ENCODE measurements around the gene AK8. TPM values are rescaled to one million over a fixed set of nuclear protein-coding genes. Genes with fewer than 3 reads are reported as not detected.

Gene AK8
- total RNA-seq, 1 donor, result 0.18 TPM

- no peak overlapping the region for H3K4me3 ChIP-seq (ENCODE audit: low read depth, low read length)
- TF ChIP-seq CTCF (IDR thresholded peaks at IDR 0.05; ENCODE audit: insufficient read depth, low read length), result no peak
- DNase-seq (ENCODE audit: low read depth), result no peak
These were observed 50.7 kb downstream of the AK8 start for GRCh38 chr9:132827366-132827765.

- no peak for TF ChIP-seq CTCF (IDR thresholded peaks at IDR 0.05; ENCODE audit: insufficient read depth, low read length)
- H3K4me3 ChIP-seq (ENCODE audit: low read depth, low read length), result no peak overlapping the region
- no peak for DNase-seq (ENCODE audit: low read depth)
These were observed 51.3 kb downstream of the AK8 start for GRCh38 chr9:132826621-132827365.

GRCh38 chr9:132826131-132826530 is 52.0 kb downstream of the AK8 start:
- H3K4me3 ChIP-seq (ENCODE audit: low read depth, low read length), result no peak overlapping the region
- TF ChIP-seq CTCF (IDR thresholded peaks at IDR 0.05; ENCODE audit: insufficient read depth, low read length), result no peak
- DNase-seq (ENCODE audit: low read depth), result no peak

GRCh38 chr9:132825430-132825829 is 52.7 kb downstream of the AK8 start:
- DNase-seq (ENCODE audit: low read depth), result no peak
- no peak for TF ChIP-seq CTCF (IDR thresholded peaks at IDR 0.05; ENCODE audit: insufficient read depth, low read length)
- no peak overlapping the region for H3K4me3 ChIP-seq (ENCODE audit: low read depth, low read length)

- no peak for DNase-seq (ENCODE audit: low read depth)
- TF ChIP-seq CTCF (IDR thresholded peaks at IDR 0.05; ENCODE audit: insufficient read depth, low read length), result no peak
- no peak overlapping the region for H3K4me3 ChIP-seq (ENCODE audit: low read depth, low read length)
These were observed 53.1 kb downstream of the AK8 start for GRCh38 chr9:132824951-132825350.

GRCh38 chr9:132824151-132824550 is 53.9 kb downstream of the AK8 start:
- DNase-seq (ENCODE audit: low read depth), result no peak
- H3K4me3 ChIP-seq (ENCODE audit: low read depth, low read length), result no peak overlapping the region
- TF ChIP-seq CTCF (IDR thresholded peaks at IDR 0.05; ENCODE audit: insufficient read depth, low read length), result no peak
